A549 (cell line): ENCODE measurements around the gene MACF1. TPM values are rescaled to one million over a fixed set of nuclear protein-coding genes. Genes with fewer than 3 reads are reported as not detected.

Experiments used
- ATAC-seq, 2 experiments: fragments of 200-7000 bp in 1 of 2; fragments of >200 bp in 1 of 2; cut with Nextera tagmentation in 1 of 2; cut with Tn5 transposase in 1 of 2; 3 replicates each; pipeline versions ENCODE4 v1.8.0 to v1.9.1; 2018 to 2020; ENCODE audit warnings: mild to moderate bottlenecking in 1 of 2, moderate library complexity in 1 of 2
- CTCF ChIA-PET: fragments of 300-600 bp; sonication (Branson Sonifier 250); formaldehyde crosslinking; extraction: SDS; loops from one replicate; lab custom pipeline; 2021; ENCODE audit warnings: antibody characterized with exemption, inconsistent platforms; lab: Yijun Ruan, JAX
- POLR2A ChIA-PET: fragments of 350-600 bp; formaldehyde crosslinking; extraction: SDS; loops from one replicate; lab custom pipeline; 2021; ENCODE audit warnings: antibody characterized with exemption, inconsistent platforms; lab: Yijun Ruan, JAX
- DNase-seq, 2 experiments: peaks; one replicate each; pipeline versions ENCODE4 v3.0.0 to v3.0.0-alpha.2; 2011 to 2016; ENCODE audit warnings: low read depth in 1 of 2, low spot score in 1 of 2
- FAIRE-seq: peaks from 2 replicates; lab custom pipeline; 2011; peaks lifted over from hg19 to GRCh38; lab: Jason Lieb, UNC
- H3K27ac ChIP-seq, 2 experiments: fragments of >200 bp; sonication (Bioruptor Twin); formaldehyde crosslinking; 3 replicates each; pipeline ENCODE4 v1.5.1; 2016 to 2017
- H3K4me1 ChIP-seq: fragments of >200 bp; sonication (Bioruptor Twin); formaldehyde crosslinking; 3 replicates; pipeline ENCODE4 v1.6.1; 2016
- H3K4me2 ChIP-seq: fragments of >200 bp; sonication (Bioruptor Twin); formaldehyde crosslinking; 3 replicates; pipeline ENCODE4 v1.6.1; 2016
- H3K4me3 ChIP-seq: fragments of >200 bp; sonication (Bioruptor Twin); formaldehyde crosslinking; 3 replicates; pipeline ENCODE4 v1.5.1; 2016
- H3K9me3 ChIP-seq: fragments of >200 bp; sonication (Bioruptor Twin); formaldehyde crosslinking; 3 replicates; pipeline ENCODE4 v1.6.1; 2016
- EHMT2 ChIP-seq: fragments of 200-600 bp; sonication (generic); IDR thresholded peaks from 2 replicates; pipeline ENCODE4 v1.6.1; 2016; ENCODE audit warnings: antibody characterized with exemption, low read depth, mild to moderate bottlenecking, moderate library complexity
- GATA3 ChIP-seq: IDR thresholded peaks from 2 replicates; pipeline ENCODE4 v1.6.1; 2012; ENCODE audit warnings: borderline replicate concordance
- HES2 ChIP-seq: fragments of >200 bp; sonication (Bioruptor Twin); formaldehyde crosslinking; IDR thresholded peaks from 2 replicates; pipeline ENCODE4 v1.6.1; 2016
- HMGXB4 ChIP-seq: fragments of 250-450 bp; sonication (Bioruptor Pico); IDR thresholded peaks from 2 replicates; pipeline ENCODE4 v1.5.0; 2021; ENCODE audit warnings: mild to moderate bottlenecking, moderate library complexity, borderline replicate concordance
- HOXB5 ChIP-seq: fragments of 250-450 bp; sonication (Bioruptor Pico); IDR thresholded peaks from 2 replicates; pipeline ENCODE4 v1.5.0; 2020; ENCODE audit warnings: mild to moderate bottlenecking, moderate library complexity
- KDM5A ChIP-seq: fragments of 200-600 bp; sonication (generic); IDR thresholded peaks from 2 replicates; pipeline ENCODE4 v1.6.1; 2016; ENCODE audit warnings: antibody characterized with exemption, mild to moderate bottlenecking
- MAFK ChIP-seq: fragments of 450-650 bp; IDR thresholded peaks from 2 replicates; pipeline ENCODE4 v1.6.1; 2014; ENCODE audit not compliant: partially characterized antibody
- MAX ChIP-seq: IDR thresholded peaks from 2 replicates; pipeline ENCODE4 v1.6.1; 2012
- RARB ChIP-seq: fragments of 250-450 bp; sonication (Bioruptor Pico); IDR thresholded peaks from 2 replicates; pipeline ENCODE4 v1.8.0; 2021; ENCODE audit warnings: mild to moderate bottlenecking, moderate library complexity
- REST ChIP-seq: fragments of 200-600 bp; sonication (generic); IDR thresholded peaks from 2 replicates; pipeline ENCODE4 v1.6.1; 2016; ENCODE audit warnings: antibody characterized with exemption, mild to moderate bottlenecking, moderate library complexity
- SREBF2 ChIP-seq: fragments of 450-650 bp; IDR thresholded peaks from 2 replicates; pipeline ENCODE4 v1.6.1; 2014; ENCODE audit warnings: mild to moderate bottlenecking, moderate library complexity
- TFCP2L1 ChIP-seq: fragments of 250-450 bp; sonication (Bioruptor Pico); IDR thresholded peaks from 2 replicates; pipeline ENCODE4 v1.5.0; 2021; ENCODE audit warnings: mild to moderate bottlenecking
- USF2 ChIP-seq: fragments of 450-650 bp; IDR thresholded peaks from 2 replicates; pipeline ENCODE4 v1.6.1; 2014; ENCODE audit warnings: antibody characterized with exemption
- ZC3H11A ChIP-seq: fragments of 450-650 bp; IDR thresholded peaks from 2 replicates; pipeline ENCODE4 v1.6.1; 2014; ENCODE audit warnings: antibody characterized with exemption, mild to moderate bottlenecking
- ZFP36 ChIP-seq: fragments of 450-650 bp; IDR thresholded peaks from 2 replicates; pipeline ENCODE4 v1.6.1; 2014; ENCODE audit warnings: borderline replicate concordance; ENCODE audit not compliant: partially characterized antibody
- ZSCAN20 ChIP-seq: fragments of 250-450 bp; sonication (Bioruptor Pico); IDR thresholded peaks from 2 replicates; pipeline ENCODE4 v1.8.0; 2022; ENCODE audit warnings: mild to moderate bottlenecking, moderate library complexity
- WGBS: methylation state at CpG from one replicate; pipeline ENCODE4 v1.1.6; 2017; ENCODE audit errors: missing lambda C conversion rate; 5-methylcytosine and 5-hydroxymethylcytosine counted together
- polyA plus RNA-seq, 4 experiments: library from polyadenylated mRNA; depleted of rRNA in 3 of 4; stranded (reverse); fragments of >200 nt; fragmentation: RNase III in 1 of 4; extraction: RNeasy Plus Mini Kit Qiagen cat#74134 plus additional on column Dnase treatment in 1 of 4; gene quantifications; 2 replicates in 3 of 4; 3 replicates in 1 of 4; pipeline ENCODE4 v1.2.3, GENCODE V29; 2011 to 2017
- TF ChIP-seq, protein P1 (sequence below): fragments of 250-450 bp; sonication (Bioruptor Pico); IDR thresholded peaks from 2 replicates; pipeline ENCODE4 v1.5.0; 2020; ENCODE audit warnings: low read depth, mild to moderate bottlenecking, moderate library complexity
- TF ChIP-seq, protein P2 (sequence below): fragments of >200 bp; sonication (Bioruptor Twin); formaldehyde crosslinking; IDR thresholded peaks from 3 replicates; pipeline ENCODE4 v1.6.1; 2016

The MACF1 gene
- polyA plus RNA-seq, 2 of the 4 experiments (the other 2 are of a cell fraction) = 45.7 to 64.2 TPM

GRCh38 chr1:39524591-39525365, 320.3 kb downstream of the MACF1 start:
- ATAC-seq (no peak), DNase-seq (no peak), FAIRE-seq (no peak)
- no peak overlapping the region for H3K27ac ChIP-seq
- ChIA-PET CTCF (interaction anchor here (7.9 kb wide), 1 partner anchor 16 kb away, joined by 51 read pairs; no protein-coding TSS in a partner anchor), POLR2A (no interaction called here)
- no peaks in the 10 kb centered on the region for H3K9me3 ChIP-seq
- no peak overlapping the region for H3K4me2 ChIP-seq
- no peak overlapping the region for H3K4me3 ChIP-seq
- no peaks in the 10 kb centered on the region for H3K4me1 ChIP-seq
- no peak for TF ChIP-seq MAFK
- TF ChIP-seq, protein P1, sequence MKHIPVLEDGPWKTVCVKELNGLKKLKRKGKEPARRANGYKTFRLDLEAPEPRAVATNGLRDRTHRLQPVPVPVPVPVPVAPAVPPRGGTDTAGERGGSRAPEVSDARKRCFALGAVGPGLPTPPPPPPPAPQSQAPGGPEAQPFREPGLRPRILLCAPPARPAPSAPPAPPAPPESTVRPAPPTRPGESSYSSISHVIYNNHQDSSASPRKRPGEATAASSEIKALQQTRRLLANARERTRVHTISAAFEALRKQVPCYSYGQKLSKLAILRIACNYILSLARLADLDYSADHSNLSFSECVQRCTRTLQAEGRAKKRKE (CRISPR knock-in tag) = no peak
- TF ChIP-seq ZFP36 = no peak
- TF ChIP-seq RARB (CRISPR knock-in tag) = no peak
- no peak for TF ChIP-seq ZSCAN20
- no peak for TF ChIP-seq USF2
- TF ChIP-seq REST = no peak
- no peak for TF ChIP-seq MAX
- TF ChIP-seq SREBF2 = no peak
- TF ChIP-seq ZC3H11A = no peak
- no peak for TF ChIP-seq GATA3
- no peak for TF ChIP-seq TFCP2L1 (CRISPR knock-in tag)
- TF ChIP-seq EHMT2 = no peak
- TF ChIP-seq HES2 = no peak
- no peak for TF ChIP-seq KDM5A
- TF ChIP-seq HOXB5 (CRISPR knock-in tag) = no peak
- TF ChIP-seq, protein P2, sequence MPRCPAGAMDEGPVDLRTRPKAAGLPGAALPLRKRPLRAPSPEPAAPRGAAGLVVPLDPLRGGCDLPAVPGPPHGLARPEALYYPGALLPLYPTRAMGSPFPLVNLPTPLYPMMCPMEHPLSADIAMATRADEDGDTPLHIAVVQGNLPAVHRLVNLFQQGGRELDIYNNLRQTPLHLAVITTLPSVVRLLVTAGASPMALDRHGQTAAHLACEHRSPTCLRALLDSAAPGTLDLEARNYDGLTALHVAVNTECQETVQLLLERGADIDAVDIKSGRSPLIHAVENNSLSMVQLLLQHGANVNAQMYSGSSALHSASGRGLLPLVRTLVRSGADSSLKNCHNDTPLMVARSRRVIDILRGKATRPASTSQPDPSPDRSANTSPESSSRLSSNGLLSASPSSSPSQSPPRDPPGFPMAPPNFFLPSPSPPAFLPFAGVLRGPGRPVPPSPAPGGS = no peak
- TF ChIP-seq HMGXB4 (CRISPR knock-in tag) = no peak
- 86% methylated on average over 10 of the region's 15 CpGs for WGBS
